Progenitor cell of endocrine pancreas (in vitro differentiated cells): Measurements from ENCODE around the gene RIPPLY1. TPM values are rescaled to one million over a fixed set of nuclear protein-coding genes. Genes with fewer than 3 reads are reported as not detected.

Experiments used
- DNase-seq: peaks from one replicate; pipeline ENCODE4 v3.0.0; 2021; ENCODE audit warnings: low spot score; ENCODE audit not compliant: unreplicated experiment
- H3K27ac Mint-ChIP-seq: 2 replicates; pipeline ENCODE4 v1.8.0; 2021; ENCODE audit warnings: mild to moderate bottlenecking, moderate library complexity, mixed read lengths
- H3K27me3 Mint-ChIP-seq: 2 replicates; pipeline ENCODE4 v1.8.0; 2021; ENCODE audit warnings: mixed read lengths
- H3K36me3 Mint-ChIP-seq: 2 replicates; pipeline ENCODE4 v1.8.0; 2022; ENCODE audit warnings: mixed read lengths; ENCODE audit not compliant: insufficient read depth
- H3K4me1 Mint-ChIP-seq: 2 replicates; pipeline ENCODE4 v1.8.0; 2021; ENCODE audit warnings: low read depth, mixed read lengths
- H3K4me3 Mint-ChIP-seq: 2 replicates; pipeline ENCODE4 v1.8.0; 2021; ENCODE audit warnings: low read depth, mild to moderate bottlenecking, moderate library complexity, mixed read lengths
- H3K9me3 Mint-ChIP-seq: 2 replicates; pipeline ENCODE4 v1.8.0; 2021; ENCODE audit warnings: low read depth, mixed read lengths
- CTCF ChIP-seq: fragments of 200-600 bp; sonication (generic); IDR thresholded peaks from one replicate; pipeline ENCODE4 v1.5.0; 2021; ENCODE audit warnings: antibody characterized with exemption, mild to moderate bottlenecking; ENCODE audit not compliant: unreplicated experiment
- total RNA-seq: library from RNA; stranded (reverse); gene quantifications from 2 replicates; pipeline ENCODE4 v1.2.1, GENCODE V29; 2021

Gene RIPPLY1
- total RNA-seq, 1 donor from 2014 or later = not detected

DNA sequence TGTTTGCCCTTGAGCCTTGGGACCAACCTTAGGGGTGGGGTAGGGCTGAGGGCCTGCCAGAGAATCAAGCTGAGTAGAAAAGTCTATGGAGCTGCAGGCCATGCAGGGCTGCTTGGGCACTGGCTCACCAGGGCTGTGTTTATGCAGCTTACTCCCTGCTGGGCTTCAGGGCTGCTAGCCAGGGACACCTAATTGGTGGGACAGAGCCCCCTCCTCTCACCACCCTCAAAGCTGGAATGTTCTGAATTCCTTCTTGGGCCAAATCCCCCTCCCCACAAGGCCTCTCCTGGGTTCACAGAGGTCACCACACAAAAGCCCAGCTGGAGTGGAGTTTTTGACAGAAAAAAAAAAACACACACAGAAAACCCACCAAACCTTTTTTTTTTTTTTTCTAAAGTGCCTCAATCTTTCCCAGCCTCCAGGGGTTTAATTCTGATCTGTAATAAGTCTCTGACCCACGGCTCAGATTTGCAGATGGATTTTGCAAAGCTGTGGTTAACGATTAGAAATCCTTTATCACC is 16.9 kb upstream of the RIPPLY1 start, which contains the start of gene CLDN2:
Gene CLDN2 (plus strand): TSS at position 471 of the 521 bp plus-strand sequence. CDS start 7,827 bp downstream, outside the sequence.
- Mint-ChIP-seq H3K4me3 (no peak within 1 kb of the TSS), H3K27me3 (no peaks in the 10 kb centered on the region), H3K4me1 (peaks cover 5% of the 10 kb centered on the region), H3K27ac (no peak within 1 kb of the TSS), H3K9me3 (peaks cover 14% of the 10 kb centered on the region), H3K36me3 (no peaks in the 10 kb centered on the region)
- TF ChIP-seq CTCF = no peak
- DNase-seq = no peak

DNA sequence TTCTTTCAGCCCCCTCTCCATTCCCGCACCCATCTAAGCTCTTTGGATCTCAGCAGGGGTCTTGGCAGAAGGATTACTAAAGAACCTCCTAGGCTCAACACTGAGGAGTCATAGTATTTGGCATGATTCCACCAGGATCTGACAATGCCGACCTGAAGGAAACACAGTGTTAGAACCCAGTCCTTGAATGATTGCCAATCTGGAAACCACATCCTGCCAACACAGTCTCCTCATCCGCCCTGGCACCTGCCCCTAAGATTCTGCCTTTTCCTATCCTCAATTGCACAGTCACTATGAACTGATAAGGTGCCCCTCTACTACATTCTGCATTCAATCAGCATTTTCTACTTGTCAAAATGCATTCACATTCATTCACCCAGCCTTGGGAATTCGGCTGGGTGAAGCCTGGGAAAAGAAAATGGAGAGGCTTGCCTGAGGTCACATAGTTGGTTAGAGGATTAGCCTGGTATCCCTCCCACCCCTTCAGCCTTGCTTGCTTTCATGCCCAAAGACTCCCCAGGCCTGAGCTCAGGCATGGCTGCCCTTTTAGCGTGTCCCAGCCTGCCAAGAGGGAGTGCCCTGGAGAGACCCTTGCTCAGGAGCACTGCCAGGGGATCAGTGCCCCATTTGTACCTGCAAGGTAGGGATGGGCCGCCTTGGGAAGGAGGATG is 14.8 kb upstream of the RIPPLY1 start:
- no peak overlapping the region for H3K4me3 Mint-ChIP-seq
- DNase-seq = no peak
- no peaks in the 10 kb centered on the region for H3K27me3 Mint-ChIP-seq
- H3K36me3 Mint-ChIP-seq = no peaks in the 10 kb centered on the region
- TF ChIP-seq CTCF = no peak
- H3K9me3 Mint-ChIP-seq = peaks cover 16% of the 10 kb centered on the region
- no peak overlapping the region for H3K27ac Mint-ChIP-seq
- peaks cover 8% of the 10 kb centered on the region for H3K4me1 Mint-ChIP-seq

- no peak overlapping the region for H3K4me3 Mint-ChIP-seq
- DNase-seq = no peak
- H3K36me3 Mint-ChIP-seq = no peaks in the 10 kb centered on the region
- peaks cover 29% of the 10 kb centered on the region for H3K9me3 Mint-ChIP-seq
- no peaks in the 10 kb centered on the region for H3K27me3 Mint-ChIP-seq
- no peak for TF ChIP-seq CTCF
- peaks cover 3% of the 10 kb centered on the region for H3K4me1 Mint-ChIP-seq
- H3K27ac Mint-ChIP-seq = no peak overlapping the region
Measured at GRCh38 chrX:106912864-106913263, 9.7 kb upstream of the RIPPLY1 start.

DNA sequence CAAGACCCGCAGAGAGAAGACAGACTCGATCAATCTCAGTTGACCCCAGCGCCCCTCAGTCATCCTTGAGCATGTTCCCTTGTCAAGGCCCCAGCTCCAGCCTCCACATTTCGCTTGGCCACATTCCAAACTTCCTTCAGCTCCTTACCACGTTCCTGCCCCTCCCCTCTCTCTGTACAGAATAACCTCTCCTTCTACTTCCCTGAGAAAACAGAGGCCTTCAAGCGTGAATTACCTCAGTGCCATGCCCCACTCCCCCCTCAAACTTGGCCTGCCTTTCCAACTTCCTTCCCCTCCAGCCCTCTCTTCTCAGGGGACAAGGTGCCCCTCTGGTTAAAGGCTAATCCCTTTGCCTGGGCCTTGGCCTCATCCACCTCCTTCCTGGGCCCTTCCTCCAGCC is 3.2 kb upstream of the RIPPLY1 start:
- Mint-ChIP-seq H3K27me3 (no peaks in the 10 kb centered on the region), H3K4me1 (peaks cover 2% of the 10 kb centered on the region), H3K9me3 (peaks cover 21% of the 10 kb centered on the region), H3K4me3 (no peak overlapping the region), H3K27ac (no peak overlapping the region), H3K36me3 (no peaks in the 10 kb centered on the region)
- no peak for DNase-seq
- TF ChIP-seq CTCF = no peak

GRCh38 chrX:106905064-106905708 is 2.0 kb upstream of the RIPPLY1 start:
- Mint-ChIP-seq H3K27me3 (no peaks in the 10 kb centered on the region), H3K36me3 (no peaks in the 10 kb centered on the region), H3K4me1 (peaks cover 2% of the 10 kb centered on the region), H3K4me3 (no peak overlapping the region), H3K9me3 (peaks cover 19% of the 10 kb centered on the region), H3K27ac (no peak overlapping the region)
- no peak for DNase-seq
- TF ChIP-seq CTCF = no peak
